BLaER1 (cell line): Measurements from ENCODE around the gene UTS2.

Experiments
- H3K27ac ChIP-seq: shearing (Covaris generic); formaldehyde crosslinking; 2 replicates; pipeline ENCODE4 v1.8.1; 2022
- H3K27me3 ChIP-seq: shearing (Covaris generic); formaldehyde crosslinking; 2 replicates; pipeline ENCODE4 v1.8.1; 2022
- H3K36me3 ChIP-seq: shearing (Covaris generic); formaldehyde crosslinking; 2 replicates; pipeline ENCODE4 v1.8.1; 2022
- H3K4me1 ChIP-seq: shearing (Covaris generic); formaldehyde crosslinking; 2 replicates; pipeline ENCODE4 v1.8.1; 2022
- H3K4me2 ChIP-seq: shearing (Covaris generic); formaldehyde crosslinking; 2 replicates; pipeline ENCODE4 v1.8.1; 2022
- H3K4me3 ChIP-seq: shearing (Covaris generic); formaldehyde crosslinking; 2 replicates; pipeline ENCODE4 v1.8.1; 2022
- H3K9ac ChIP-seq: shearing (Covaris generic); formaldehyde crosslinking; 2 replicates; pipeline ENCODE4 v1.8.1; 2022
- H3K9me3 ChIP-seq: shearing (Covaris generic); formaldehyde crosslinking; 2 replicates; pipeline ENCODE4 v1.8.1; 2022
- H4K20me1 ChIP-seq: shearing (Covaris generic); formaldehyde crosslinking; 2 replicates; pipeline ENCODE4 v1.8.1; 2022
- Cebpa-rat ChIP-seq: shearing (Covaris generic); IDR thresholded peaks from 2 replicates; pipeline ENCODE4 v1.8.1; 2022

UTS2 gene

DNA sequence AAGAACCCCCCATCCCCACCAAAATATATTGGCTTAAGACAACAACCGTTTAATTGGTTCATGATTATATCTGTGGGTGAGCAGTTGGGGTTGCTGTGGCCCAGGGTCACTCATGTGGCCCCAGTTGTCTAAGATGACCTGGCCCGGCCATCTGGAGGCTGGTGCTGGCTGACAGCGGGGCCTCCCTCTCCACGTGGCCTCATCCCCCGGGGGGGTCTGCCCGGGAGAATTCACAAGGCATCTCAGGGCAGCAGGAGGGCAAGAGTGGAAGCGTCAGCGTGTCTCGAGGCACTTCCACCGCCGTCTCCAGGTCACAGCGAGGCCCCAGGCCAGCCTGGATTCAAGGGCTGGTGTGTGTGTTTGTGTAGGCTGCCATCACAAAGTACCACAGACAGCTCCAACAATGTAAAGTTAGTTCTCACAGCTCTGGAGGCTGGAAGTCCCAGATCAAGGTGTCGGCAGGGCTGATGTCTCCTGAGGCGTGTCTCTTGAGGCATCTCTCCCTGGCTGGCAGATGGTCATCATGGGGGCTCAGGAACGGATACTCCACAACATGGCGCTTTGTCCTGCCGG is 11.0 kb upstream of the UTS2 start:
- Histone ChIP-seq H3K9ac (no peak overlapping the region), H3K4me2 (no peak overlapping the region), H3K4me1 (no peaks in the 10 kb centered on the region), H4K20me1 (no peaks in the 10 kb centered on the region), H3K9me3 (no peaks in the 10 kb centered on the region), H3K4me3 (no peak overlapping the region), H3K27me3 (no peaks in the 10 kb centered on the region), H3K27ac (no peak overlapping the region), H3K36me3 (no peaks in the 10 kb centered on the region)
- no peak for TF ChIP-seq Cebpa-rat

DNA sequence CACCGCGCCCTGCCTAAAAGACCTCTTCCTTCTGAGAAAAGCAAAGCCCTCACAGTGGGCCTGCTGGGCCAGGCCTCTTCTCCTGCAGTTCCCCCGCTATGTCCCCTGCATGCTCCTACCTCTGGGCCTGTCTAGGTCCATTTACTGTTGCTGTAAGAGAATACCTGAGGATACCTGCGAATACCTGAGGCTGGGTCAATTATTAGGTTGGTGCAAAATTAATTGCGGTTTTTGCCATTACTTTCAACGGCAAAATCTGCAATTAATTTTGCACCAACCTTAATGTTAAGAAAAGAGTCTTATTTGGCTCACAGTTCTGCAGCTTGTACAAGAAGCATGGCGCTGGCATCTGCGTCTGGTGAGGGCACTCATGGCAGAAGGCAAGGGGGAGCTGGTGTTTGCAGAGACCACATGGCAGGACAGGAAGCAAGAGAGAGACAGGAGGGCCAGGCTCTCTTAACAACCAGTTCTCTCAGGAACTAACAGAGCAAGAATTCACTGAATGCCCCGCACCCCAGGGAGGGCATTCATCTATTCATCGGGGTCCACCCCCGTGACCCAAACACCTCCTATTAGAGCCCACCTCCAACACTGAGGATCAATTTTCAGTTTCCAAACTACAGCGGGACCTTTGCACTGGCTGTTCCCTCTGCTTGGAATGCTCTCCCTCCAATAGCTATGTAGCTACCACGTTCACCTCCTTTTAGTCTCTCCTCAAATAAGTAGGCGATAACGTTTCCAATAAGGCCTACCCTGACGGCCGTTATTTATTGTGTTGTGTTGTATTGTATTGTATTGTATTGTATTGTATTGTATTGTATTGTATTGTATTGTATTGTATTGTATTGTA is 9.6 kb upstream of the UTS2 start:
- Histone ChIP-seq H3K4me1 (no peaks in the 10 kb centered on the region; the same call in 1 of the 2 replicates), H3K27me3 (no peaks in the 10 kb centered on the region), H3K9ac (no peak overlapping the region), H4K20me1 (no peaks in the 10 kb centered on the region), H3K4me3 (no peak overlapping the region), H3K36me3 (no peaks in the 10 kb centered on the region), H3K9me3 (no peaks in the 10 kb centered on the region), H3K27ac (no peak overlapping the region), H3K4me2 (no peak overlapping the region)
- no peak for TF ChIP-seq Cebpa-rat

DNA sequence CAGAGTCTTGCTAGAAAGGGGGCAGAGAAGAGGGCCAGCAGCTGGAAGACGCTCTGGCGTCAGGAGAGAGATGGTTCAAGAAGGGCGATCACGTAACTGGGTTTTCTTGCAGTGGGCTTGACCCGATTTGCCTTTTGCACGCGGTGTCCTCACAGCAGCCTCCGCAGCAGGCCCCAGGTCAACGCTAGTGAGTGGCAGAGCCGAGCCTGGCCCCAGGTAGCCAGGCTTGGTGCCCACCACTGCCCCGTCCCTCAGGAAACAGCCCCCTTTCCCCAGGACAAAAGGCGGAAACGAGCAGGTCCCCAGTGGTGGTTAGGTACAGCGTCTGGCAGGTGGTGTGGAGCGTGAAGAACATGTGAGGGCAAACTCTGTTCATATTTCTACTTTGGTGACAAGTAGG is 8.6 kb upstream of the UTS2 start:
- H3K4me2 ChIP-seq: no peak overlapping the region
- H3K27me3 ChIP-seq: no peaks in the 10 kb centered on the region
- no peaks in the 10 kb centered on the region for H3K9me3 ChIP-seq
- peaks cover 8% of the 10 kb centered on the region for H3K4me1 ChIP-seq
- H3K27ac ChIP-seq: no peak overlapping the region
- H3K9ac ChIP-seq: no peak overlapping the region
- H4K20me1 ChIP-seq: no peaks in the 10 kb centered on the region
- TF ChIP-seq Cebpa-rat: no peak
- no peaks in the 10 kb centered on the region for H3K36me3 ChIP-seq
- no peak overlapping the region for H3K4me3 ChIP-seq

DNA sequence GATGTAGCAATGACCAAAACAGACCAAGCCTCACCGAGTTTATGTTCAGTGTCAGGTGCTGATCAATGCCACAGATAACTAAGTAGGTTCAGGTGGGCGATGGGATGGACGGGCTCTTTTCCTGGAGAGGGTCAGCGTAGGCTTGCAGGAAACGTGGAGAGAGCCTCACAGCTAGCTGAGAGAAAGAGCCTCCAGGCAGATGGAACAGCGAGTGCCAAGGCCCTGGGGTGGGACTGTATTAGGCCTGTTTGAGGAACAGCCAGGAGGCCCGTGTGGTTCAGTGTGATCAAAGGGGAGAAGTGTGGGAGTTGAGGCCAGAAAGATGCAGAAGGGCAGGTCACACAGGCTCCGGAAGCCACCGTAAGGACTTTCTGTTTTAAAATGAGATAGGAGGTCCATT is 7.3 kb upstream of the UTS2 start:
- Histone ChIP-seq H3K4me2 (no peak overlapping the region), H3K27me3 (no peaks in the 10 kb centered on the region), H3K9ac (no peak overlapping the region), H3K4me1 (peaks cover 17% of the 10 kb centered on the region), H3K9me3 (no peaks in the 10 kb centered on the region), H4K20me1 (no peaks in the 10 kb centered on the region), H3K36me3 (no peaks in the 10 kb centered on the region), H3K4me3 (no peak overlapping the region), H3K27ac (no peak overlapping the region)
- no peak for TF ChIP-seq Cebpa-rat

DNA sequence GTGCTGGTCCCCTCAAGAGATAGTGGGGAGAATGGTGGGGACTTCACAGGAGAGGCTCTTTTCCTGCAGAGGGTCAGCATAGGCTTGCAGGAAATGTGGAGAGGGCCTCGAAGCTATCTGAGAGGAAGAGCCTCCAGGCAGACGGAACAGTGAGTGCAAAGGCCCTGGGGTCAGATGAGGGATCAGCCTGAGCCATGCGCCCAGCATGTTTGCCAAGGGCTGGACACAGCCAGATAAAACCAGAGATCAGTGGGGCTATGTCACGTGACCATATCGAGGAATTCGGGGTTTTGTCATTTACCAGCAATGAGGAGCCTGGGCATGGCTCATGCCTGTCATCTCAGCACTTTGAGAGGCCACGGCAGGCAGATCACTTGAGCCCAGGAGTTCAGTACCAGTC is 6.5 kb upstream of the UTS2 start:
- Histone ChIP-seq H3K9ac (no peak overlapping the region), H3K4me2 (no peak overlapping the region), H3K36me3 (no peaks in the 10 kb centered on the region), H3K27ac (no peak overlapping the region), H3K4me1 (peaks cover 17% of the 10 kb centered on the region), H3K9me3 (no peaks in the 10 kb centered on the region), H4K20me1 (no peaks in the 10 kb centered on the region), H3K4me3 (no peak overlapping the region), H3K27me3 (no peaks in the 10 kb centered on the region)
- TF ChIP-seq Cebpa-rat: no peak

DNA sequence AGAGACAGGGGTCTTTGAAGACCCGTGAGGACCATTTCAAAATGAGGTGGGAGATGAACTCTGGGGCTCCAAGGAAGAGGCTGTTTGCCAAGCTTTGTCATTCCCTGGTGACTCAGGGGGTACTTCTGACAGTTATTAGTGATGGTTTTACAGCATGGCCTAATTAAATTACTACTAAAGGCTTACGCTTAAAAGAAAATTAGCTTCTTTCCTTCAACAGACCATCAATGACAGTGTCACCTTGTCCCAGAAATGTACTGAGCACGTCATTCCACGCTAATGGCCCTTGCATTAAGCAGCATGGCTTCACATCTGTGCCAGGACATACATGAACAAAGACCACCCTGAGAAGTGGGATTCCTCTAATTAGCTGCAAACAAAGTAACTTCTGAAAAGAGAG is 5.1 kb upstream of the UTS2 start:
- Histone ChIP-seq H3K27ac (no peak overlapping the region), H3K9me3 (no peaks in the 10 kb centered on the region), H3K4me2 (no peak overlapping the region), H3K4me3 (no peak overlapping the region), H4K20me1 (no peaks in the 10 kb centered on the region), H3K36me3 (no peaks in the 10 kb centered on the region), H3K9ac (no peak overlapping the region), H3K27me3 (no peaks in the 10 kb centered on the region), H3K4me1 (peaks cover 17% of the 10 kb centered on the region)
- TF ChIP-seq Cebpa-rat: no peak

DNA sequence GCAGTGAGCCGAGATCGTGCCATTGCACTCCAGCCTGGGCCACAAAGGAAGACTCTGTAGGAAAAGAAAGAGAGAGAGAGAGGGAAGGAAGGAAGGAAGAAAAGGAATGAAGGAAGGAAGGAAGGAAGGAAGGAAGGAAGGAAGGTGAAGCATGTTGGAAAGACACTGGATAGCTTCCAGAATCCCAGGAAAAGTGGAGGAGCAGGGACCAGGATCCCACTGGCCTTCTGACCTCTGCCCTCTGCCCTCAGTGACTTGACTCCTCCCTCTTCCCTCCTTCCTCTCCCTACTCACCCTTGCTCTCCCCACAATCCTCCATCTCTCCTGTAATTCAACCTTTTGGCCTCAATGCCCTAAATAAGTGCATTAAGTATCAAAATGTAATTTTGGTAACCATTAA is 4.1 kb upstream of the UTS2 start:
- no peaks in the 10 kb centered on the region for H3K36me3 ChIP-seq
- no peaks in the 10 kb centered on the region for H3K27me3 ChIP-seq
- peak overlapping the region; percentile 59; the same call in 1 of the 2 replicates for H3K4me2 ChIP-seq
- no peak overlapping the region for H3K9ac ChIP-seq
- H3K4me3 ChIP-seq: no peak overlapping the region
- no peaks in the 10 kb centered on the region for H4K20me1 ChIP-seq
- TF ChIP-seq Cebpa-rat: no peak
- no peaks in the 10 kb centered on the region for H3K9me3 ChIP-seq
- peaks cover 17% of the 10 kb centered on the region for H3K4me1 ChIP-seq
- H3K27ac ChIP-seq: no peak overlapping the region

DNA sequence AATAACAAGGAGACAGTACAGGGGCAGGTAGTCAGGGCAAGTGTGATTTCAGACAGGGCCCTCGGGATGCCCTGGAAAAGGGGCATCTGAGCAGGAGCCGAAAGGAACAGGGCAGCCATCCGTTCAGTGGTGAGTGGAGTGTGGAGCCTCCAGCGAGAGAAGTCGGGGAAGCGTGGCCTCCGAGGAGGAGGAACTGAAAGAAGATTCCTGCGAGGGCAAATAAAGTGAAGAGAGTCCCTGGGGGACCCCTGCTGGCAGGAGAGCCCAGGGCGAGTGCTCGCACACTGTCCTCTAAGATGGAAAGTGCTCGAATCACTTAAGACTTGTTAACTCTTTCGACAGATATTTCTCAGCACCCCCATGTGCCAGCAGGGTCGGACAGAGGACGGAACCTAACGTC is 3.5 kb upstream of the UTS2 start:
- no peaks in the 10 kb centered on the region for H3K36me3 ChIP-seq
- H4K20me1 ChIP-seq: no peaks in the 10 kb centered on the region
- H3K9ac ChIP-seq: no peak overlapping the region
- peak overlapping the region; percentile 59 for H3K4me2 ChIP-seq
- peaks cover 17% of the 10 kb centered on the region for H3K4me1 ChIP-seq
- no peaks in the 10 kb centered on the region for H3K9me3 ChIP-seq
- H3K4me3 ChIP-seq: no peak overlapping the region
- no peak overlapping the region for H3K27ac ChIP-seq
- no peaks in the 10 kb centered on the region for H3K27me3 ChIP-seq
- TF ChIP-seq Cebpa-rat: no peak

DNA sequence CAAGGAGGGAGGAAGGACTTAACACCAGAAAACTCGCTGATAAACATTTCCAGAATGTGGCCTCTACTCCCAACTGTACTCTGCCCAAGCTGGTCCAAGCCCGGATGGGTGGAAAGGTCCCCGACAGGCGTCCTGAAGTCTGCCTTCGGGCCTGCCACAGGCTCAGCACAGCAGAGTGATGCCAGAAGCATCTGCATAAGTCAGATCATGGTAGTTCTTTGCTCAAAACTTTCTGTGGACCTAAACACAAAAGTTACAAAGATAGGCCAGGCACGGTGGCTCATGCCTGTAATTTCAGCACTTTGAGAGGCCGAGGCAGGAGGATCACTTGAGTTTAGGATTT is 790 bp upstream of the UTS2 start:
- H4K20me1 ChIP-seq: no peaks in the 10 kb centered on the region
- peaks cover 17% of the 10 kb centered on the region for H3K4me1 ChIP-seq
- H3K9me3 ChIP-seq: no peaks in the 10 kb centered on the region
- TF ChIP-seq Cebpa-rat: no peak
- no peaks in the 10 kb centered on the region for H3K36me3 ChIP-seq
- no peak overlapping the region for H3K4me2 ChIP-seq
- H3K4me3 ChIP-seq: no peak overlapping the region
- H3K27ac ChIP-seq: no peak overlapping the region
- no peaks in the 10 kb centered on the region for H3K27me3 ChIP-seq
- H3K9ac ChIP-seq: no peak overlapping the region

DNA sequence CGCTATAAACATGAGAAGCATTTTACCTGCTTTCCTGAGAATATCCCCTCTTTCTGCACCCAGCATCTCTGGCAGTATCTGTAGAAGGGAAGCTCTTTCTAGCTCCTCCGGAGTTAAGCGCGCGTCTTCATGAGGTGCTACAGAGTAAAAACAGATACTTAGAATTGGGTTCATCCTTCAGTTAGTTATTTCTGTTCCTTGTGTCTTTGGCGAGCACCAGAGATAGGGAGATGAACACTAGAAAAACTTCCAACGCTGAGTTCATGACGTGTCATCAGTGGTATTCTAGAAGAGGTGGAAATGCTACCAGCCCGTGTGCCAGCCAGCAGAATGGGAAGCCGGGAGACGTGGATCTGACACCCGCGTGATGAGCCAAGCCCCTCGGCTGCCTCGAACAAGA is 2.1 kb downstream of the UTS2 start:
- Histone ChIP-seq H3K9ac (no peak overlapping the region), H3K27me3 (no peaks in the 10 kb centered on the region), H3K27ac (no peak overlapping the region), H3K4me3 (no peak overlapping the region), H4K20me1 (no peaks in the 10 kb centered on the region), H3K36me3 (no peaks in the 10 kb centered on the region), H3K4me1 (peaks cover 2% of the 10 kb centered on the region), H3K4me2 (no peak overlapping the region), H3K9me3 (no peaks in the 10 kb centered on the region)
- TF ChIP-seq Cebpa-rat: no peak
